Measurements from ENCODE around the gene SMIM44. TPM values are rescaled to one million over a fixed set of nuclear protein-coding genes. Genes with fewer than 3 reads are reported as not detected.

SMIM44 gene
- total and polyA plus RNA-seq, 8 donors: not detected

- intact Hi-C loops (cut with DNase I): no loop called here
- no peak for TF ChIP-seq CTCF (IDR thresholded peaks at IDR 0.05)
- H3K4me1 ChIP-seq: peaks cover 1 to 45% of the 10 kb centered on the region in 2 donors
- no peak for DNase-seq
- H3K27ac ChIP-seq: no peak overlapping the region
- ATAC-seq: no peak
- H3K27me3 ChIP-seq: no peaks in the 10 kb centered on the region
- no peak overlapping the region for H3K4me3 ChIP-seq
- no peaks in the 10 kb centered on the region for H3K9me3 ChIP-seq
- H3K36me3 ChIP-seq: peaks cover 0 to 30% of the 10 kb centered on the region in 2 donors
Measured at GRCh38 chr19:3512562-3513228, 29.5 kb upstream of the SMIM44 start.

GRCh38 chr19:3511506-3512251 lies 28.4 kb upstream of the SMIM44 start:
- Histone ChIP-seq H3K27me3 (no peaks in the 10 kb centered on the region), H3K9me3 (no peaks in the 10 kb centered on the region), H3K4me3 (no peak overlapping the region), H3K4me1 (peaks cover 5 to 42% of the 10 kb centered on the region in 2 donors), H3K27ac (no peak overlapping the region), H3K36me3 (peaks cover 0 to 30% of the 10 kb centered on the region in 2 donors)
- DNase-seq (peak in 1 of 4 donors; percentile 75), ATAC-seq (no peak)
- intact Hi-C loops (cut with DNase I): no loop called here
- no peak for TF ChIP-seq CTCF (IDR thresholded peaks at IDR 0.05)

GRCh38 chr19:3510727-3511126 lies 27.5 kb upstream of the SMIM44 start:
- H3K4me1 ChIP-seq: peaks cover 5 to 37% of the 10 kb centered on the region in 2 donors
- ATAC-seq (no peak), DNase-seq (peak in 1 of 4 donors; percentile 55)
- intact Hi-C loops (cut with DNase I): no loop called here
- peaks cover 0 to 25% of the 10 kb centered on the region in 2 donors for H3K36me3 ChIP-seq
- no peaks in the 10 kb centered on the region for H3K9me3 ChIP-seq
- no peaks in the 10 kb centered on the region for H3K27me3 ChIP-seq
- TF ChIP-seq CTCF (IDR thresholded peaks at IDR 0.05): no peak
- no peak overlapping the region for H3K27ac ChIP-seq
- no peak overlapping the region for H3K4me3 ChIP-seq

- Histone ChIP-seq H3K4me3 (no peak overlapping the region), H3K9me3 (no peaks in the 10 kb centered on the region), H3K36me3 (peaks cover 0 to 25% of the 10 kb centered on the region in 2 donors), H3K27ac (no peak overlapping the region), H3K4me1 (peaks cover 5 to 47% of the 10 kb centered on the region in 2 donors), H3K27me3 (no peaks in the 10 kb centered on the region)
- DNase-seq (peak in 1 of 4 donors; percentile 59), ATAC-seq (no peak)
- TF ChIP-seq CTCF (IDR thresholded peaks at IDR 0.05): no peak
- intact Hi-C loops (cut with DNase I): no loop called here
Measured at GRCh38 chr19:3509566-3509989, 26.3 kb upstream of the SMIM44 start.
